SU-DHL-6 (cell line): Measurements from ENCODE around the gene MED7.

Source experiments
- H2AFZ ChIP-seq: fragments of 200-600 bp; sonication (generic); 2 replicates; pipeline ENCODE4 v1.6.1; 2014; ENCODE audit warnings: low read depth, mild to moderate bottlenecking, moderate library complexity, mixed read lengths, antibody characterized with exemption, low read length; ENCODE audit not compliant: severe bottlenecking
- H3F3A ChIP-seq: fragments of 200-600 bp; shearing (Covaris generic); 2 replicates; pipeline ENCODE4 v1.6.0; 2016; ENCODE audit warnings: antibody characterized with exemption, mild to moderate bottlenecking; ENCODE audit not compliant: insufficient read depth
- H3K27ac ChIP-seq: fragments of 200-600 bp; sonication (generic); 2 replicates; pipeline ENCODE4 v1.5.1; 2016; ENCODE audit warnings: low read depth, mild to moderate bottlenecking, low read length, moderate library complexity, mixed read lengths
- H3K27me3 ChIP-seq: fragments of 200-600 bp; sonication (generic), shearing (Covaris generic); 2 replicates; pipeline ENCODE4 v1.6.0; 2014; ENCODE audit warnings: mild to moderate bottlenecking, low read length
- H3K36me3 ChIP-seq: fragments of 200-600 bp; sonication (generic); 2 replicates; pipeline ENCODE4 v1.6.1; 2014; ENCODE audit warnings: mild to moderate bottlenecking, low read length, mixed read lengths
- H3K4me2 ChIP-seq: fragments of 300-600, 200-600 bp; shearing (Covaris generic), sonication (generic); 2 replicates; pipeline ENCODE4 v1.6.0; 2014; ENCODE audit warnings: low read length, low read depth, mild to moderate bottlenecking; ENCODE audit not compliant: poor library complexity, severe bottlenecking
- H3K4me3 ChIP-seq: fragments of 200-600 bp; sonication (generic); 2 replicates; pipeline ENCODE4 v1.5.1; 2014; ENCODE audit warnings: antibody characterized with exemption, low read length, mild to moderate bottlenecking, mixed read lengths; ENCODE audit not compliant: insufficient read depth, poor library complexity, severe bottlenecking
- H3K79me2 ChIP-seq: fragments of 200-600 bp; sonication (generic); 2 replicates; pipeline ENCODE4 v1.6.1; 2014; ENCODE audit warnings: mild to moderate bottlenecking, low read length, moderate library complexity; ENCODE audit not compliant: insufficient read depth
- H3K9ac ChIP-seq: fragments of 200-600 bp; sonication (generic); 2 replicates; pipeline ENCODE4 v1.7.0; 2014; ENCODE audit warnings: mild to moderate bottlenecking, low read length
- H3K9me2 ChIP-seq: fragments of 200-600 bp; sonication (generic); replicated peaks from 2 replicates; pipeline ENCODE4 v1.6.1; 2014; ENCODE audit warnings: low read length; ENCODE audit not compliant: insufficient read depth
- H3K9me3 ChIP-seq: fragments of 200-600 bp; sonication (generic); 2 replicates; pipeline ENCODE4 v1.6.1; 2014; ENCODE audit warnings: low read length, mixed read lengths; ENCODE audit not compliant: insufficient read depth
- H4K20me1 ChIP-seq: fragments of 200-600 bp; sonication (generic); 2 replicates; pipeline ENCODE4 v1.6.1; 2014; ENCODE audit warnings: low read depth, mild to moderate bottlenecking, antibody characterized with exemption, low read length, moderate library complexity, mixed read lengths
- CTCF ChIP-seq: fragments of 200-600 bp; sonication (generic); IDR thresholded peaks from one replicate; pipeline ENCODE4 v1.5.1; 2017; ENCODE audit warnings: antibody characterized with exemption, mild to moderate bottlenecking, low read length, moderate library complexity; ENCODE audit not compliant: insufficient read depth, poor library complexity, severe bottlenecking
- EZH2phosphoT487 ChIP-seq: fragments of 200-600 bp; sonication (generic), shearing (Covaris generic); conservative IDR thresholded peaks from 2 replicates; pipeline ENCODE4 v1.6.1; 2018; ENCODE audit warnings: mild to moderate bottlenecking, antibody characterized with exemption, low read length, moderate library complexity, mixed read lengths

Gene MED7

GRCh38 chr5:157182143-157182757 lies 39.6 kb upstream of the MED7 start:
- Histone ChIP-seq H3K9me3 (no peaks in the 10 kb centered on the region), H3K9me2 (no peaks in the 10 kb centered on the region), H3K4me2 (no peak overlapping the region), H3K36me3 (no peaks in the 10 kb centered on the region), H3K9ac (no peak overlapping the region), H4K20me1 (no peaks in the 10 kb centered on the region), H3K4me3 (no peak overlapping the region), H3K27me3 (no peaks in the 10 kb centered on the region), H3K79me2 (no peaks in the 10 kb centered on the region), H3F3A (no peaks in the 10 kb centered on the region), H3K27ac (no peak overlapping the region), H2AFZ (no peak overlapping the region)
- TF ChIP-seq EZH2phosphoT487, result no peak
- no peak for TF ChIP-seq CTCF

DNA sequence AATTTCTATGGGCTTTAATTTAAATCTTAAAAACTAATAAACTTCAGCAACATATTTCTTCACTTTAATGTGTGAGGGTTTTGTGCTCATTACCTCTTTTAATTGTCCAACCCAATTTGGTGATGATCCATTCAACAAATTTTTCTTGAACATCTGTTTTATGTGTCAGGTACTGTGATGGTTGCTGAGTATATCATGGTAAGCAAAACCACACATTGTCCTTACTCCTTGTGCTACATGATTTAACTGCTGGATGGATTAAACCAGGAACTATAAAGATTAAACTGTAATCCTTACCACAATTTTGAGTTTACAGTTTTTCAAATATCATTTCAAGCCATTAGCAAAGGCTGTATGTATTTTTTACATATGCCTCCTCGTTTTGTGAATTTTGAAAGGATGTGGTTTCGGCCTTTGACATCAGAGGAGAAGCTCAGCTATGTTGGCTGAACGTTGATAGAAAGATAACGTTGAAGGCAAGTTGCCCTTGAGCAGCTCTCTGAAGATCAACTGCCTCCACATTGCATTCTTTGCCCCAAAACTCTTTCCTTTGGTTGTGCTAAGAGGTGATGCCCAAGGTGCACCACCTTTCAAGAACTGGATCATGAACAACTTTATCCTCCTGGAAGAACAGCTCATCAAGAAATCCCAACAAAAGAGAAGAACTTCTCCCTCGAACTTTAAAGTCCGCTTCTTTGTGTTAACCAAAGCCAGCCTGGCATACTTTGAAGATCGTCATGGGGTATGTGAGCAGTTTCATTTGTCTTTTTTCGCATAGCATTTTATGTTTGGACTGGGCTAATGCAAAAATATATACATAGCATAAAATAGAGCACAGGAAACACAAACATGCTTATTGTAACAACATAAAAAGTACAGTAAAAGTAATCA lies 38.0 kb upstream of the MED7 start, which contains the start of gene ITK:
Gene ITK, plus strand, starts transcription at position 467 of the 891 bp plus-strand sequence. Its CDS starts 138 bp downstream, at position 605.
- Histone ChIP-seq H3K4me3 (no peak within 1 kb of the TSS), H3F3A (no peaks in the 10 kb centered on the region), H3K27ac (no peak within 1 kb of the TSS), H3K79me2 (no peaks in the 10 kb centered on the region), H3K9me3 (no peaks in the 10 kb centered on the region), H3K27me3 (no peaks in the 10 kb centered on the region), H2AFZ (no peak within 1 kb of the TSS), H3K9me2 (no peaks in the 10 kb centered on the region), H3K4me2 (no peak within 1 kb of the TSS), H4K20me1 (no peaks in the 10 kb centered on the region), H3K9ac (no peak within 1 kb of the TSS), H3K36me3 (no peaks in the 10 kb centered on the region)
- TF ChIP-seq EZH2phosphoT487 (no peak), CTCF (no peak)

DNA sequence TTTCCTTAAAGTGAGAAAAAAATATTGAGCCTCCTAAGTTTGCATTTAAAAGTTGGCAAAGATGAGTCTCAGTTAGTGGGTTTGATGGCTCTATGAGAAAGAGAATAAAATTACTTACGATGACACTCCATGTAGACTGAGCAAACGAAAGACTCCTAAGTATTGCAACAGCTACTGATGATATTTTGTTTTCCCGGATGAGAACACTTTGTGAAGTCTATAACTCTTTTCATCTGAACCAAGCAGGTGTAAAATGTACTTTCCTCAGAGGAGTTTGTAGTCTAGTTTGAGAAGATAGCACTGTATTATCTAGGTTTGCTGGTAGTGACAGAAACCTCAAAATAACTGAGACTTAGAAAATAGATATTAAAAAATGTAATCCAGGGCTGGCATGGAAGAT lies 36.3 kb upstream of the MED7 start:
- no peaks in the 10 kb centered on the region for H3K27me3 ChIP-seq
- TF ChIP-seq EZH2phosphoT487 (no peak), CTCF (no peak)
- no peaks in the 10 kb centered on the region for H3K79me2 ChIP-seq

More for the DNA sequence above, 36.3 kb upstream of the MED7 start:
- no peaks in the 10 kb centered on the region for H3K9me3 ChIP-seq
- H3K4me2 ChIP-seq, result no peak overlapping the region
- H3F3A ChIP-seq, result no peaks in the 10 kb centered on the region
- no peak overlapping the region for H3K4me3 ChIP-seq
- H4K20me1 ChIP-seq, result no peaks in the 10 kb centered on the region
- no peak overlapping the region for H2AFZ ChIP-seq
- no peaks in the 10 kb centered on the region for H3K9me2 ChIP-seq
- no peak overlapping the region for H3K9ac ChIP-seq
- no peaks in the 10 kb centered on the region for H3K36me3 ChIP-seq
- no peak overlapping the region for H3K27ac ChIP-seq
